Hepatocyte (in vitro differentiated cells): ENCODE results near the gene SPRR2G. TPM values are rescaled to one million over a fixed set of nuclear protein-coding genes. Genes with fewer than 3 reads are reported as not detected.

Experiments used
- DNase-seq: peaks from one replicate; pipeline ENCODE4 v3.0.0-alpha.2; 2016; ENCODE audit warnings: low spot score
- H2AFZ ChIP-seq: fragments of 200-600 bp; sonication (generic); 2 replicates; pipeline ENCODE4 v1.6.0; 2016; ENCODE audit warnings: antibody characterized with exemption, mild to moderate bottlenecking
- H3K27ac ChIP-seq: fragments of 200-600 bp; sonication (generic); 2 replicates; pipeline ENCODE4 v1.5.1; 2016; ENCODE audit warnings: mild to moderate bottlenecking
- H3K27me3 ChIP-seq: fragments of 200-600 bp; sonication (generic); 2 replicates; pipeline ENCODE4 v1.6.1; 2016
- H3K36me3 ChIP-seq: fragments of 200-600 bp; sonication (generic); replicated peaks from 2 replicates; pipeline ENCODE4 v1.5.1; 2016; ENCODE audit warnings: low read depth; ENCODE audit not compliant: insufficient read depth
- H3K4me1 ChIP-seq: fragments of 200-600 bp; sonication (generic); 2 replicates; pipeline ENCODE4 v1.5.1; 2016; ENCODE audit warnings: mild to moderate bottlenecking, moderate library complexity; ENCODE audit not compliant: insufficient read depth
- H3K4me2 ChIP-seq: fragments of 200-600 bp; sonication (generic); 2 replicates; pipeline ENCODE4 v1.6.0; 2016
- H3K4me3 ChIP-seq: fragments of 200-600 bp; sonication (generic); 2 replicates; pipeline ENCODE4 v1.5.1; 2016; ENCODE audit warnings: mild to moderate bottlenecking
- H3K79me2 ChIP-seq: fragments of 200-600 bp; sonication (generic); 2 replicates; pipeline ENCODE4 v1.6.0; 2017; ENCODE audit warnings: mild to moderate bottlenecking
- H3K9me2 ChIP-seq: fragments of 200-600 bp; sonication (generic); replicated peaks from 2 replicates; pipeline ENCODE4 v1.6.0; 2017; ENCODE audit warnings: mild to moderate bottlenecking; ENCODE audit not compliant: insufficient read depth
- H3K9me3 ChIP-seq: fragments of 200-600 bp; sonication (generic); 2 replicates; pipeline ENCODE4 v1.5.1; 2016; ENCODE audit warnings: low read depth, mild to moderate bottlenecking
- H4K20me1 ChIP-seq: fragments of 200-600 bp; sonication (generic); 2 replicates; pipeline ENCODE4 v1.6.0; 2016; ENCODE audit warnings: mild to moderate bottlenecking; ENCODE audit not compliant: insufficient read depth, poor library complexity, severe bottlenecking
- EZH2 ChIP-seq: fragments of 200-600 bp; sonication (generic); IDR thresholded peaks from 2 replicates; pipeline ENCODE4 v1.6.1; 2016; ENCODE audit warnings: antibody characterized with exemption, mild to moderate bottlenecking, borderline replicate concordance
- EZH2phosphoT487 ChIP-seq: fragments of 200-600 bp; sonication (generic); IDR thresholded peaks from one replicate; pipeline ENCODE4 v1.6.1; 2018; ENCODE audit warnings: antibody characterized with exemption, mild to moderate bottlenecking, low read depth, moderate library complexity; ENCODE audit not compliant: unreplicated experiment, severe bottlenecking
- WGBS: methylation state at CpG from one replicate; pipeline ENCODE4 v1.1.6; 2016; ENCODE audit warnings: low lambda C conversion rate; ENCODE audit errors: missing lambda C conversion rate; 5-methylcytosine and 5-hydroxymethylcytosine counted together
- polyA plus RNA-seq: library from polyadenylated mRNA; unstranded; fragments of >200 nt; fragmentation: Nextera tagmentation; extraction: Ambion mirVana; gene quantifications from 2 replicates; pipeline ENCODE4 v1.2.1, GENCODE V29; 2016
- total RNA-seq: library from RNA; depleted of rRNA; stranded (reverse); fragments of >200 nt; gene quantifications from 2 replicates; pipeline ENCODE4 v1.2.3, GENCODE V29; 2014
- TF ChIP-seq, protein P1 (sequence below): fragments of 200-600 bp; sonication (generic); IDR thresholded peaks from 2 replicates; pipeline ENCODE4 v1.5.1; 2016; ENCODE audit warnings: antibody characterized with exemption, mild to moderate bottlenecking; ENCODE audit not compliant: poor library complexity

The SPRR2G gene
- total RNA-seq, result not detected in 2 replicates
- not detected in 2 replicates for polyA plus RNA-seq

DNA sequence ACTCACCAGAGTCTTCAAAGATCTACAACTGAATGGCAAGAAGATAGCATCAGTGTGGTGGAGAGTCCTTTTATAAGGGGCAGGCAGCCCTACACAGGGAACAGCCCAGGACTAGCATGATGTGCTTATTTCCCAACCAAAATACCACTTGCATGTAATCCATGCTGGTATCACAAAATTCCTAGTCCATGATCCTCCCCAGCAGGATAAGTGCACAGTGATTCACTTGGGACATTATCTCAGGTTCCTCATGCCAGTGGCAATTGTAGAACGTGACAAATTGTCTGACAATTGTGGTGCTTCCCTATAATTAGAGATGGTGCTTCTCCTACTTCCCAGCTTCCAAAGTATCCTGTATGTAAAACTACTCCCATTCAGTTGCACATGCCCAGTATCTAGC, at the start of gene SPRR2G:
Gene SPRR2G (minus strand): TSS at position 45 of the 400 bp plus-strand sequence. CDS start 780 bp downstream, outside the sequence.
- no peak within 1 kb of the TSS for H3K4me2 ChIP-seq
- H3K36me3 ChIP-seq, result no peaks in the 10 kb centered on the region
- H3K27ac ChIP-seq, result no peak within 1 kb of the TSS
- no peak for DNase-seq
- no peaks in the 10 kb centered on the region for H3K79me2 ChIP-seq
- H3K4me3 ChIP-seq, result no peak within 1 kb of the TSS
- no peak for TF ChIP-seq EZH2phosphoT487
- TF ChIP-seq EZH2, result no peak
- TF ChIP-seq, protein P1, sequence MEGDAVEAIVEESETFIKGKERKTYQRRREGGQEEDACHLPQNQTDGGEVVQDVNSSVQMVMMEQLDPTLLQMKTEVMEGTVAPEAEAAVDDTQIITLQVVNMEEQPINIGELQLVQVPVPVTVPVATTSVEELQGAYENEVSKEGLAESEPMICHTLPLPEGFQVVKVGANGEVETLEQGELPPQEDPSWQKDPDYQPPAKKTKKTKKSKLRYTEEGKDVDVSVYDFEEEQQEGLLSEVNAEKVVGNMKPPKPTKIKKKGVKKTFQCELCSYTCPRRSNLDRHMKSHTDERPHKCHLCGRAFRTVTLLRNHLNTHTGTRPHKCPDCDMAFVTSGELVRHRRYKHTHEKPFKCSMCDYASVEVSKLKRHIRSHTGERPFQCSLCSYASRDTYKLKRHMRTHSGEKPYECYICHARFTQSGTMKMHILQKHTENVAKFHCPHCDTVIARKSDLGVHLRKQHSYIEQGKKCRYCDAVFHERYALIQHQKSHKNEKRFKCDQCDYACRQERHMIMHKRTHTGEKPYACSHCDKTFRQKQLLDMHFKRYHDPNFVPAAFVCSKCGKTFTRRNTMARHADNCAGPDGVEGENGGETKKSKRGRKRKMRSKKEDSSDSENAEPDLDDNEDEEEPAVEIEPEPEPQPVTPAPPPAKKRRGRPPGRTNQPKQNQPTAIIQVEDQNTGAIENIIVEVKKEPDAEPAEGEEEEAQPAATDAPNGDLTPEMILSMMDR, result no peak
- H4K20me1 ChIP-seq, result no peaks in the 10 kb centered on the region
- H3K27me3 ChIP-seq, result no peaks in the 10 kb centered on the region
- no peaks in the 10 kb centered on the region for H3K4me1 ChIP-seq
- 30% methylated on average over 1 of the region's 1 CpG for WGBS
- no peaks in the 10 kb centered on the region for H3K9me2 ChIP-seq
- no peak within 1 kb of the TSS for H2AFZ ChIP-seq
- no peaks in the 10 kb centered on the region for H3K9me3 ChIP-seq

DNA sequence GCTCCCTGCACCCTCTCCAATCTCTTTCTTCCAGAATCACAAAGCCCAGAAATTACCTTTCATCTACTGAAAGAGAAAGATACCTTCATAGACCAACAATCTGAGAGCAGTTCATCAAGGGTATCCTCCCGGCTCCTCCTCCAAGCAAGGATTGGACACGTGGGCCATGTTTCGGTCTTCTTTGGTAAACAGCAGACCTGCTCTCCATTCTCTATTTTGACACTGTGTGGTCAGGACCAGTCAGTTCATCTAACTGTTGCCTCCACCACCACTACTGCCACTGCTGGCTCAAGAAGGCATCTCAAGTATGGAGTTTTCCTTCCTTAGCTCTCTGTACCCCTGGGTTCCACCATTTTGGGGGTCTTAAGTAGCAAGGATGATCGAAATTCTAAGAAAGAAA, 44.5 kb upstream of the SPRR2G start:
- no peaks in the 10 kb centered on the region for H3K79me2 ChIP-seq
- no peaks in the 10 kb centered on the region for H3K36me3 ChIP-seq
- H2AFZ ChIP-seq, result no peak overlapping the region
- no peak for DNase-seq
- no peak overlapping the region for H3K27ac ChIP-seq
- H4K20me1 ChIP-seq, result no peaks in the 10 kb centered on the region
- no peak overlapping the region for H3K4me2 ChIP-seq
- no peaks in the 10 kb centered on the region for H3K9me3 ChIP-seq
- TF ChIP-seq, protein P1, result no peak
- TF ChIP-seq EZH2phosphoT487, result no peak
- TF ChIP-seq EZH2, result no peak
- no peak overlapping the region for H3K4me3 ChIP-seq
- H3K4me1 ChIP-seq, result no peaks in the 10 kb centered on the region
- H3K9me2 ChIP-seq, result no peaks in the 10 kb centered on the region
- 64% methylated on average over 4 of the region's 4 CpGs for WGBS
- H3K27me3 ChIP-seq, result no peaks in the 10 kb centered on the region

DNA sequence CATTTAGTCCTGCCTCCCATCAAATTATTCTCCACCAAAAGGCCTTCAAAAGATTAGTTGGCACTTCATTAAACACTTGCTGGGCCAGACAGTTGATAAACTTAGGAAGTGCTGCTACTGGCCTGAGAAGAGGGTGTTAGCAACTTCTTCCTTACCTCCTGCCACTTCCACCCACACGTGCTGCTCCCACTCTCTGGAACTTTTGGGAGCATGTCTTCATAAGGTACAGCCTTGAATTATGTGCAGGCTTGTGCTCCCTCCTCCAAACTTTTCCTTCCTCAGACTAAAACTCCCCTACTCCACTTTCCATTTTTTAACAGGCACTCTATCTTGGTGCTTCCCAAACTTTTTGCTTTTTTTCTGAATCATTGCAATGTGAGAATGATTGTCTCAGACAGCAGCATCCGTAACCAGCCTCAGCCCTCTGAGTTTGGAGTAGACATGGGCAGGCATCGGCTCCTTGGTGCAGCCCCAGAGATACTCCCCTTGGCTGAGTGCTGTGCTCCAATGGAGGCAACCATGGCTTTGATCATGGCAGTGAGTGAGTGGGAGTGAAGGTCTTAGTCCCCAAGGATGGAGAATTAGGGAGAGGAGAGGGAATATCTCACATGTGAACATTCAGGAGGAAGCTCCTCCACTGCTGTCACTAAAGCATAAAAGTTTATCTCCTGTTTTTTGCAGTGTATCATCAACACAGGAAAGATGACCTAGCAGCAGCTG, 43.8 kb upstream of the SPRR2G start:
- 45% methylated on average over 3 of the region's 3 CpGs for WGBS
- TF ChIP-seq, protein P1, result no peak
- TF ChIP-seq EZH2 (no peak), EZH2phosphoT487 (no peak)
- H3K9me2 ChIP-seq, result no peaks in the 10 kb centered on the region

More for the DNA sequence above, 43.8 kb upstream of the SPRR2G start:
- no peaks in the 10 kb centered on the region for H4K20me1 ChIP-seq
- no peaks in the 10 kb centered on the region for H3K27me3 ChIP-seq
- no peak for DNase-seq
- no peak overlapping the region for H3K27ac ChIP-seq
- H3K4me2 ChIP-seq, result no peak overlapping the region
- H3K79me2 ChIP-seq, result no peaks in the 10 kb centered on the region
- no peaks in the 10 kb centered on the region for H3K4me1 ChIP-seq
- no peak overlapping the region for H3K4me3 ChIP-seq
- no peak overlapping the region for H2AFZ ChIP-seq
- H3K9me3 ChIP-seq, result no peaks in the 10 kb centered on the region
- H3K36me3 ChIP-seq, result no peaks in the 10 kb centered on the region
